Activated CD8-positive, alpha-beta memory T cell treated with anti-CD3 and anti-CD28 coated beads, Interleukin-2, amount 50 U/mL, for 24 hours (primary cell): ENCODE results near the gene PPP1R13L.

Experiments
- DNase-seq: peaks from one replicate; pipeline ENCODE4 v3.0.0-alpha.2; 2020; ENCODE audit errors: extremely low read depth

PPP1R13L gene

DNA sequence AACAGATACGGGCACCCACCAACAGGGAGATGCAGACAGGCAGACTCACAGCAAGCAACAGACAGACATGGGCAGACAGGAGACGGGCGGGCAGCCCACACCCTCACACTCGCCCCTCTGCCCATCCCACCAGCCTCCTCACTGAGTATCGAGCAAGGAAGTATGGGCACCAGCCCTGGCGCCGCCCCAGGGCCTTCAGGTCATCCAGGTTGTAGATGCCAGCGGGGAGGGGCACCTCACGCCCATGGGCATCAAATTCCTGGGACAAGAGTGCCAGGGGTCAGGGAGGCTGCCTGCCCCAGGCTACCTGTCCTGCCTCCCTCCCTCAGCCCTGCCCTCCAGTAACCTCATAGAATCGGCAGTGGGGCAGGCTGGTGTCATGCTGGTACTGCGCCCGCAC lies 40.2 kb downstream of the PPP1R13L start:
- DNase-seq: no peak

DNA sequence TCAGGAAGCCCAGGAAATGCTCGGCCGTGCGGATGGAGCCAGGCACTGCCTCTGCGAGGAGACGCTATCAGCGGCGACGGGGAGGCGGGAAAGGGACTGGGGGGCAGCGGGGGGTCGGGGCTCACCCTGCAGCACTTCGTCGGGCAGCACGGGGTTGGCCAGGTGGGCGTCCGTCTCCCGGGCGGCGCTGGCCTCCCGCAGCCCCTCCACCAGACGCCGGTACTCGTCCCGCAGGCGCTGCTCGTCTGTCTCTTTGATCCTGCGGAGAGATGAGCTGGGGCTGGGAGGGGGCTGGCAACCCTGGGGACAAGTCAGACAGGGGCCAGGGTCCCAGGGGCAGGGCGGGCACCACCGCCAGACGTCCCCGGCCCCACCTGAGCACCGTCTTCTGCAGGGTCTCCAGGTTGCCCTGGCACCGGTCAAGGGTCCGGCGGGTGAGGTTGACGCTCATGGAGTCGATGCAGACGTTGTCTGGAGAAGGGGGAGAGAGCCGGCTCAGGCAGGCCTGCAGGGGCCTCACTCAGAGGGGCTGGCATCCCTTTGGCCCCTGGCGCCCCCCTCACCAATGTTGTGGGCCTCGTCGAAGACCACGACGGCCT lies 40.9 kb downstream of the PPP1R13L start:
- no peak for DNase-seq

DNA sequence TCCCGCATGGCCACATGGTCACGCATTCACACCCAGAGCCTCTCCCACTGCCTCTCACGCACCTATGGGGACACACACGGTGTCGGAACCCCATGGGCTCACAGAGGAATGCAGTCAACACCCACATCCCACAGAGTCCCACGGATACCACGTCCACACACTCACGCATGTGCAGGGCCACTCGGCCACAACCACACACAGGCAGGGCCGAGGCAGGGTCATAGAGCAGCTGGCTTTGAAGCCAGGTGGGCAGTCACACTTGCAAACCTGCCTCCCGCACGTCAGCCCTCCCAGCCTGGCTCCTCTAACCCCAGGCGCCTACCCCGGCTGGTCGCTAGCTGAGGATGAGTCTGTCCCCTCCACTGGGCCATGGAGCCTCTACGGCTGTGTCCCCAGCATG lies 42.6 kb downstream of the PPP1R13L start:
- no peak for DNase-seq

DNA sequence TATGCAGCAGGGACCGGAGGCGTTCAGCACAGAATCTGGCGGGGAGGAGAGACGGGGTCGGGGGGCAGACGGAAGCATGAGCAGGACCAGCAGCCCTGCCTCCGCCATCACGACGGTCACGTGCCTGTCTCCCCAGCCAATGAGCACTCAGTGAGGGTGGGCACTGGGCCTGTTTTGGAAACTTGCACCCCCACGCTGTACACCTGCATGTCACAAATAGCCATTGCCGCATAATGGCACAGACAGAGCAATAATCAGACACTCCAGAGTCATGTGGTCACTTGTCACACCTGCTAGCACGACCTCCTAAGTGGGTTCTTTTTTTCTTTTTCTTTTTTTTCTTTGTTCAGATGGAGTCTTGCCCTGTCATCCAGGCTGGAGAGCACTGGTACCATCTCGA lies 43.3 kb downstream of the PPP1R13L start:
- no peak for DNase-seq

DNA sequence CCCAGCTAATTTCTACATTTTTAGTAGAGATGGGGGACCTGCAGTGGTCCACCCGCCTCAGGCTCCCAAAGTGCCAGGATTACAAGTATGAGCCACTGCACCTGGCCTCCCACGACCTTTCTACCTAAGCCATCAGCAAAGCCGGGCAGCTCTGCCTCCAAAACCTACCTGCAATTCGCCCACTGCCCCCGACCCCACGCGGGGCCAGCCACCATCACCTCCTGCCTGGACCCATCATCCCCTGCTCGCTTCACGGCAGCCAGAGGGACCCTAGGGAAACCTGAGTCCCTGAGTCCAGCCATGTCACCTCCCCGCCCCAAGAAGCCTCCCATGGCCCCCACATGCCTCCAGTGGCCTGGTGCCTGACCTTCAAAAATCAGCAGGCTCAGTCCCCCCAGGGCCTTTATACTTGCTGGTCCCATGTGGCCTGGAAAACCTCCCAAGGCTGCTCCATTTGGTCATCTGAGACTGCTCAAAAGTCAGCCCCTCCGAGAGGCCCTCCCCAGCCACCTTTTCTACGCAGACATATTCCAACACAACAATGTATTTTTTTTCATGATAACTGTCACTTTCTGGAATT lies 46.6 kb downstream of the PPP1R13L start:
- DNase-seq: no peak

GRCh38 chr19:45357445-45357783 lies 47.5 kb downstream of the PPP1R13L start:
- DNase-seq: no peak

DNA sequence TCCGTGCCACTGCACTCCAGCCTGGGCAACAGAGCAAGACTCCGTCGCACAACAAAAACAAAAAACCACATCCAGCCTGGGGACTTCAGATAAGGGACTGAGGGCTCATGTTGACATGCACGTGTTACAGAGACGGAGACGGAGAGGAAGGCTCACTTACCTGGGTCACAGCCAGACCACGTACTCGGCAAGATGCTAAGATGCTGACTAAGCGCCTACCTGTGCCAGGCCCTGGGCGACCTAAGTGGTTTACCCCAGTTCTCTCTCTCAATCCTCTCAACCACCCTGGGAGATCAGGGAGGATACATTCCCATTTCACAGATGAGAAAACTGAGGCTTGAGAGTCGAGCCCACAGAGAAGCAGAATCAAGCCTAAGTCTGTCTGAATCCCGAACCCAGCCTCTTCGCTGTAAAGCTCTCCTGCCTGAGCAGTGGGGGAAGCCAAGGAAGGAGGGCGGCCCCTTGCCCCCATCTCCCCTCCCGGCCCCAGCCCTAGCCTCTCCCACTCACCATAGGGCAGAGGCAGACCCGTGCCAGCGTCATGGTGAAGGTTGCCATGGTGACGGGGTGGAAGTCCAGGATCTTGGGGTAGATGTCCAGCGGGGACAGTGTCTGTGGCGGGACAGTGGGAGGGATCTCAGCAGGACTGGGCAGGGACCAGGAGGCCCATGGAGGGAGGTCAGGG lies 48.0 kb downstream of the PPP1R13L start:
- DNase-seq: no peak

DNA sequence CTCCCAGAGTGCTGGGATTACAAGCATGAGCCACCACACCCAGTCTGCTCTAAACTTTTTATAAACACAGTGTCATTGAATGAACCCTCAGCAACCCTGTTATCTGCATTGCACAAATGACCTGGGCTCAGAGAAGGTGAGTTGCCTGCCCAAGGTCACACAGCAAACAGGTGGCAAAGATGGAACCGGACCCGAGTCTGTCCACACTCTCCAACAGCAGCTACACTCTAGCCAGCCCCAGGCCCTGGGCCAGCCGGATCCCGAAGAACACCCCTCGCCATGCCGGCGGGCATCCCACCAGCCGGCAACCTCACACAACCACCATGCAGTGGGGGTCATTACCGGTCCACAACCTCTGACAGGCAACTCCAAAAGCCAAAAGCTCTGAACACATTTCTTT lies 49.0 kb downstream of the PPP1R13L start:
- no peak for DNase-seq

GRCh38 chr19:45355402-45355801 lies 49.5 kb downstream of the PPP1R13L start:
- DNase-seq: no peak

DNA sequence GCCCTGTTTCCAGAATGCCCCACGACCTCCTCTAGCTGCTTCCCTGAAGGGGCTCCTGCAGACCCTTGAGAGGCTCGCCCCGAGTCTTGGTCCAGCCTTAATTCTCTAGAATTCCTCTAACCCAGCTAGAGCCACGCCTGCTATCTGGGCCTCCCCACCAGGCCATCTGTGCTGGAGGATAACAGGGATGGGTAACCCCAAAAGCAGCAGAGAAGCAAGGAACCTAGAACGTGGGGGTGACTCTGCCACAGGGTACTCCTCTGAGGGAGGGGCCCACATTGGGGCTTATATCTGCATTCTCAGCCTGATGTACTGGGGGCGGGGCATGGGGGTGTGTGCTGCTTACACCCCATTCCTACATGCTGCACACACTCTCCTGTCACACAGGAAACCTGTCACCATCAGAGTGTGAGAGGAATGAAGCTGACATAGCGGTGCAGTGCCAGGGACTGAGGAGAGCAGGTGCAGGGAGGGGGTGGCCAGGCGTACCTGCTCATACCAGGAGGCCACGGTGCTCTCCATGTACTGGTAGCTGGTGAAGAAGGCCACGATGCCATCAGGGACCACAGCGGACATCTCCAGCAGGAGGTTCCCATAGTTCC lies 50.5 kb downstream of the PPP1R13L start:
- no peak for DNase-seq

DNA sequence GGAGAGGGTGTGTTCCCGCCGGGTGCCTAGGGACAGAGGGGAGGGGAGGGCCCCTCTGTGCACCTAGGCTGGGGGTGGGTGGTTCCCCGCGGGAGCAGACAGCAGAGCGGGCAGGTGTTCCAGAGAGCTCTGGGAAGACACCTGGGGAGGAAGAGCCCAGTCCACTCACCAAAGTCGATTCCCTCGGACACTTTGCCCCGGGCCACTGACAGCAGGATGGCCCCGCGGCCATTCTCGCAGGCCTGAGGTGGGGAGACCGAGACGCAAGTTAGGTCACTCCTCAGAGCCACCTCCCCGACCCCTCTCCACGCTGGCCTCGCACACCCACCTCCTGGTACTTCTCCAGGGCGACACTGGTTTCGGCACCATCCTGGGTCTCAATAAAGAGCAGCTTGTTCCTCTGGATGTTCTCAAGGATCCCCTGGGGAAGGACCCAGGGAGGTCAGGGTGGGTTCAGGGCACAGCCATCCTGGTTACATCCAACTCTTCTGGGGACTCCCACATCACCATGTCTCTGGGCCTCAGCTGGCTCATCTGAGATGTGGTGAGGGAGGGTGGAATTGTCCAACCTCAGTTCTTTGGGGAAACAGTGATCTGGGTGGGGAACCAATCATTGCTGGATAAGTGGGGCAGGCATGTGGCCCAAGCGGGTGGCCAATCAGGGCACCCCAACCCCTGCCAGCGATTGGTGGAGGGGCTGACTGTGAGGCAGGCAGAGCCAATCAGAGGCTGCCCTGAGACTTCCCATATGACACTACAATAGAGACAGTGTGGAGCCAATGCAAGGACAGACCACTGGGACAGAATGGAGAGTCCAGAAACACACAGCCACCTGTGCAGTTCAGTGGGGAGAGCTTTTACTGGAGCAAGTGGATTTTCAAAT lies 51.7 kb downstream of the PPP1R13L start:
- DNase-seq: no peak

- no peak for DNase-seq
These were observed 52.4 kb downstream of the PPP1R13L start for GRCh38 chr19:45352471-45352870.

DNA sequence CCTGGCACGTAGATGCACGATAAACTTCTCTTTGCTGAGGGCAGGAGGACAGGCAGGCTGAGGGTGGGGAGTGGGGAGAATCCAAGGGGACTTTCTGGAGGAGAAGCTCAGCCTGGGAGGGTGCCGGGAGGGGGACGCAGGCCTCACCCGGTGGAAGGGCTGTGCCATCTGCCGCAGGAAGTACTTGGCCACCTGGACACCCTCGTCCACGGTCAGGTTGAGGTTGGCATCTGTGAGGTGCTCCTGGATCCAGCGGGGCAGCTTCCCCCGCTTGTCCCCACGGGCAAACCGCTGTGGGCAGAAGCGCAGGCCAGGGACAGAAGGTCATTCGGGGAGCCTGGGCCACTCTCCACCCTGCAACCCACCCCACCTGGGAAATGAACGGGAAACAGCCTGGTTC lies 52.8 kb downstream of the PPP1R13L start:
- DNase-seq: no peak

DNA sequence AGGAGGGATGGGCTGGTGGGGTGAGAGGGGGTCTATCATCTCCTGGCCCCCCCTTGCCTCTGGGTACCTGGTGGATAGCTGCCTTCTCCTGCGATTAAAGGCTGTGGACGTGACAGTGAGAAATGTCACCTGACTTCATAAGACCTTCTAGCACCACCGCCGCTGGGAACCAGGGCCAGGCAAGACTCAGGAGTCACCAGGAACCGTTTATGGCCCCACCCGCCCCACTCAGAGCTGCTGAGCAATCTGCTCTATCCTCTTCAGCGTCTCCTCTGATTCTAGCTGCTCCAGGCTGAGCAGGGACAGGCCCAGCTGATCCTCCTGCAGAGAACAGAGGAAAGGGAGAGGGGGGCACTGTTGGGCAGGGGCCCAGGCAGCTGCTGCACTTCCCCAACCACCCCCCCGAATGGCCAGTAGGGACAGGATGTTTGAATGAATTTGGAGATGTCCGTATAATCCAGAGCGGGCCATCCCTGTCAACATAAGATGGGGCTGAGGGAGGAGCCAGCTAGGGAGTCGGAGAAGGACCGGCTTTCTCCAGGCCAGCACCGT lies 53.4 kb downstream of the PPP1R13L start:
- no peak for DNase-seq

DNA sequence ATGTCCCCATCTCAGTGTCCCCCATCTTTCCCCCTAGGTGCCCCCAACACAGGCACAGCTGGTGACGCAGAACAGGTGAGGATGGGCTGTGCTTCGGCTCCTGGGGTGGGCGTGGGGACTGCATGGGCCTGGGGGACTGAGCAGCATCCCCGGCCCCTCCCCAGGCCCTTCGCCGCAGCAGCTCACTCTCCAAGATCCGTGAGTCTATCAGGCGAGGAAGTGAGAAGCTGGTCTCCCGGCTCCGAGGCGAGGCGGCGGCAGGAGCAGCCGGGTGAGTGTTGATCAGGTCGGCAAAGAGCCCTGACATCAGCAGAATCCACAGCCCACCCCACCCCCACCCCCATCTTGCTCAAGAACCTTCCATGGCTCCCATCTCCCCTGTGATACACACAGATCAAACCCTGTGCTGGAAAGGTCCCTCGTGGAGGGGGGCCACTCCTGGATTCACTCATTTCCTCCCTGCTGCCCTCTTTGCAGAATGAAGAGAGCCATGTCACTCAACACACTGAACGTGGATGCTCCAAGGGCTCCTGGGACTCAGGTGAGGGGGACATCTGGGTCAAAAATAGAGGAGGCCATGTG lies 54.3 kb downstream of the PPP1R13L start:
- no peak for DNase-seq

DNA sequence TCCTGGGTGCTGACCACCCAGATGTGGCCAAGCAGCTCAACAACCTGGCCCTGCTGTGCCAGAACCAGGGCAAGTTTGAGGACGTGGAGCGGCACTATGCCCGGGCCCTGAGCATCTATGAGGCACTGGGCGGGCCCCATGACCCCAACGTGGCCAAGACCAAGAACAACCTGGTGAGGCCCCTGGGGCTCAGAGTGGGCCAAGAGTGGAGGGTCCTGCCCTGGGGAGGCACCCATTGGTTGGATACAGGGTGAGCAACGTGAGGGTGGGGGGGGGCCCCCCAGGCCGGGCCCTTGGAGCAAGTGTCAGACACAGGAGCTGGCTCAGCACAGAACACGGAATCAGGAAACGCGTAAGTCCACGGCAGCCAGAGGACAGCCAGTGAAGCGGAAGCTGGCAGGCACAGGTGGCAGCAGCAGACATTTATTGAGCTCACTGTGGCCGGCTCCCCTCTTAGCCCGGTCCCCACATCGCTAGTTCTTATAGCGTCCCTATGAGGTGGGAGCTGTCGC lies 55.4 kb downstream of the PPP1R13L start:
- no peak for DNase-seq

DNA sequence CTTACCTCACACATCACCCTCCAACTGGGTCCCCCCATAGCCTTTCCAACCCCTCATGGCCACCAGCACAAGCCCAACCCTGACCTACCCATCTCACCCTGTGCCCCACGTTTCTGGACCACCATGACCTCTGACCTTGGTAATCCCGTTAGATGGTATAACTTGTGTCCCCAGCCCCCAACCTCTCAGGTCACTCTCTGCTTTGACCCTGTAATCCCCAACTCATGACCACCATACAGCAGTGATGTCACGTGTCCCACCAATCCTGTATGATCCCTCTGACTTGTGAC lies 55.8 kb downstream of the PPP1R13L start:
- no peak for DNase-seq

- no peak for DNase-seq
These were observed 56.3 kb downstream of the PPP1R13L start for GRCh38 chr19:45348367-45349125.

- DNase-seq: no peak
These were observed 57.1 kb downstream of the PPP1R13L start for GRCh38 chr19:45347570-45348366.

GRCh38 chr19:45346449-45346848 lies 58.4 kb downstream of the PPP1R13L start:
- DNase-seq: no peak
